ENCODE data around the gene ARHGAP45. TPM values are rescaled to one million over a fixed set of nuclear protein-coding genes. Genes with fewer than 3 reads are reported as not detected.

ARHGAP45 gene
- total RNA-seq, 3 donors from 2014 or later (not counting 1 experiment from before 2014, with no cell fraction given), result 535 to 601 (median 560) TPM

DNA sequence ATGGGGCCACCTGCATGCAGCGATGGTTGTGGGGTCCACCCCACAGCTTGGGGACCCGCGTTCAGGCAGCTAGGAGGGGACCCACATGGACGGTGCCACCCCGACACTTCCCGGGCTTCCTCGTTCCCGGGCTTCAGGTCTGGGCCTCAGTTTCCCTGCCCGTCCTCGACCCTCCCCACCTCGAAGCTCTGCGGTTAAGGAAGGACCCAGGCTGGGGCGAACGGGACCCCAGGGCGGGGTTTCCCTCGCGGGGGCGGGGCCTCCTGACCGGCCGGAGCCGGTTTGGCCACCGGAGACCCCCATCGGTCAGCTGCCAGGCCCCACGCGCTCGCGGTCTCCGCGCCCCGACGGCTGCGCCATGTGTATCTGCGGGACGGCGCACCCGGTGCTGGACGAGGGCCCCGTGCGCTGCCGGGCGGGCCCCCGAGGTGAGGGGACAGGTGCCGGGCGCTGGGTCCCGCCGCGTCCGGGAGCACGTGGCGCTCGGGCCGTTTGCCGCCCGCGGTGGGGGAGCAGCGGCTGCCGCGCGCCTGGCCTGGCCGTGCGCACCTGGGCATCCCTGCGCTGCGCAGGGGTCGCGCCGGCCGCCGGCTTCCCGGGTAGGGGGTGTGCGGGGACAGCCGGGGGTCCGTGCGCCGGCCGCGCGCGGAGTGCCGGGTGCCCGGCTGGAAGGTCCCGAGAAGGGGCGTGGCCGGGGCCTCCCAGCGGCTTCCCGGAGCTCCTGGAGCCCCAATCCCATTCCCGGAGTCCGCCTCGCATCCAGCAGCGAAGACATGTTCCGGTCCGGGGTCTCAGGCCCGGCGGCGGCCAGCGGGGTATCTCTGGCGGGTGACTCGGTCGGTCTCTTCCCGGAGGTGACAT, 4.2 kb downstream of the ARHGAP45 start:
- Histone ChIP-seq H3K4me3 (ENCODE audit: low read length) (no peak overlapping the region), H3K36me3 (ENCODE audit: control insufficient read depth, insufficient read depth, low read length) (peaks cover 65% of the 10 kb centered on the region), H3K9me3 (ENCODE audit: control insufficient read depth, insufficient read depth, low read length) (no peaks in the 10 kb centered on the region), H3K27ac (ENCODE audit: low read length) (no peak overlapping the region), H3K4me1 (ENCODE audit: control insufficient read depth, insufficient read depth, low read length) (peaks cover 82% of the 10 kb centered on the region), H3K27me3 (ENCODE audit: control insufficient read depth, insufficient read depth, low read length) (no peaks in the 10 kb centered on the region)
- Mint-ChIP-seq H3K27ac (peak overlapping the region; percentile 73 to 93), H3K4me3 (no peak overlapping the region), H3K9me3 (no peaks in the 10 kb centered on the region), H3K36me3 (peaks cover 7% of the 10 kb centered on the region), H3K4me1 (peaks cover 37 to 46% of the 10 kb centered on the region in 2 donors), H3K27me3 (ENCODE audit: low read depth in 2 of 2) (no peaks in the 10 kb centered on the region)
- no peak for DNase-seq
- no peak for ATAC-seq
- TF ChIP-seq, protein P1, sequence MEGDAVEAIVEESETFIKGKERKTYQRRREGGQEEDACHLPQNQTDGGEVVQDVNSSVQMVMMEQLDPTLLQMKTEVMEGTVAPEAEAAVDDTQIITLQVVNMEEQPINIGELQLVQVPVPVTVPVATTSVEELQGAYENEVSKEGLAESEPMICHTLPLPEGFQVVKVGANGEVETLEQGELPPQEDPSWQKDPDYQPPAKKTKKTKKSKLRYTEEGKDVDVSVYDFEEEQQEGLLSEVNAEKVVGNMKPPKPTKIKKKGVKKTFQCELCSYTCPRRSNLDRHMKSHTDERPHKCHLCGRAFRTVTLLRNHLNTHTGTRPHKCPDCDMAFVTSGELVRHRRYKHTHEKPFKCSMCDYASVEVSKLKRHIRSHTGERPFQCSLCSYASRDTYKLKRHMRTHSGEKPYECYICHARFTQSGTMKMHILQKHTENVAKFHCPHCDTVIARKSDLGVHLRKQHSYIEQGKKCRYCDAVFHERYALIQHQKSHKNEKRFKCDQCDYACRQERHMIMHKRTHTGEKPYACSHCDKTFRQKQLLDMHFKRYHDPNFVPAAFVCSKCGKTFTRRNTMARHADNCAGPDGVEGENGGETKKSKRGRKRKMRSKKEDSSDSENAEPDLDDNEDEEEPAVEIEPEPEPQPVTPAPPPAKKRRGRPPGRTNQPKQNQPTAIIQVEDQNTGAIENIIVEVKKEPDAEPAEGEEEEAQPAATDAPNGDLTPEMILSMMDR (IDR thresholded peaks at IDR 0.05), result no peak
- WGBS (ENCODE audit: insufficient coverage), result 93% methylated on average over 99 of the region's 99 CpGs
- intact Hi-C loops (cut with micrococcal nuclease), result no loop called here

DNA sequence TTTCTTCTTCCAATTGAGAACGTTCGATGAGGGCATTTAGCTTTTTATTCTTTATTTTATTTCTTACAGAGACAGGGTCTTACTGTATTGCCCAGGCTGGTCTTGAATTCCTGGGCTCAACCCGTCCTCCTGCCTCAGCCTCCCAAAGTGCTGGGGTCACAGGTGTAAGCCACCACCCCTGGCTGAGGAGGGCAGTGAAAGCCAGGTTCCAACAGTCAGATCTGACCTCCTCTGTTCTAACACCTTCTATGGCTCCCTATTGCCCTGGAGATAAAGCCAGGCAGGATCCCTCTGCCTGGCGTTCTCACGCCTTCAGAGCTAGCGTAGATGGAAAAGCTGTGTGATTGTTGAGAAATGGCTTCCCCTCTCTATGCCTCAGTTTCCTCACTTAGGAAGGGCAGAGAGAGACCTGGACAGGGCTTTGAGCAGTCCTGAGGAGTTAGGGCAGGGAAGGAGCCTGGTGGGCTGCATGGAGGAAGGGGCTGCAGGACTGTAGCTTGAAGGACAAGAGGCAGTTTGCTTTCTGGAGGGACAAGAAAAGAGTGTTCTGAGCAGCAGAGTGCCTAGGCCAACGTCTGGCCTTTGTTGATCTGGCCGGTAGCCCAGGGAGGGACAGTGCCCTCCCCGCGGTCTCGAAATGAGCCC, 5.5 kb downstream of the ARHGAP45 start:
- no peaks in the 10 kb centered on the region for H3K9me3 ChIP-seq (ENCODE audit: control insufficient read depth, insufficient read depth, low read length)
- H3K36me3 ChIP-seq (ENCODE audit: control insufficient read depth, insufficient read depth, low read length), result peaks cover 69% of the 10 kb centered on the region
- TF ChIP-seq, protein P1 (IDR thresholded peaks at IDR 0.05), result no peak
- 91% methylated on average over 10 of the region's 11 CpGs for WGBS (ENCODE audit: insufficient coverage)
- peaks cover 88% of the 10 kb centered on the region for H3K4me1 ChIP-seq (ENCODE audit: control insufficient read depth, insufficient read depth, low read length)
- no peak for ATAC-seq
- Mint-ChIP-seq H3K4me3 (peak overlapping the region; percentile 85), H3K4me1 (peaks cover 43 to 51% of the 10 kb centered on the region in 2 donors), H3K36me3 (peaks cover 7% of the 10 kb centered on the region), H3K9me3 (no peaks in the 10 kb centered on the region), H3K27ac (peak overlapping the region; percentile 73 to 91), H3K27me3 (ENCODE audit: low read depth in 2 of 2) (no peaks in the 10 kb centered on the region)
- intact Hi-C loops (cut with micrococcal nuclease), result no loop called here
- H3K27ac ChIP-seq (ENCODE audit: low read length), result no peak overlapping the region
- no peaks in the 10 kb centered on the region for H3K27me3 ChIP-seq (ENCODE audit: control insufficient read depth, insufficient read depth, low read length)
- no peak for DNase-seq
- H3K4me3 ChIP-seq (ENCODE audit: low read length), result no peak overlapping the region

DNA sequence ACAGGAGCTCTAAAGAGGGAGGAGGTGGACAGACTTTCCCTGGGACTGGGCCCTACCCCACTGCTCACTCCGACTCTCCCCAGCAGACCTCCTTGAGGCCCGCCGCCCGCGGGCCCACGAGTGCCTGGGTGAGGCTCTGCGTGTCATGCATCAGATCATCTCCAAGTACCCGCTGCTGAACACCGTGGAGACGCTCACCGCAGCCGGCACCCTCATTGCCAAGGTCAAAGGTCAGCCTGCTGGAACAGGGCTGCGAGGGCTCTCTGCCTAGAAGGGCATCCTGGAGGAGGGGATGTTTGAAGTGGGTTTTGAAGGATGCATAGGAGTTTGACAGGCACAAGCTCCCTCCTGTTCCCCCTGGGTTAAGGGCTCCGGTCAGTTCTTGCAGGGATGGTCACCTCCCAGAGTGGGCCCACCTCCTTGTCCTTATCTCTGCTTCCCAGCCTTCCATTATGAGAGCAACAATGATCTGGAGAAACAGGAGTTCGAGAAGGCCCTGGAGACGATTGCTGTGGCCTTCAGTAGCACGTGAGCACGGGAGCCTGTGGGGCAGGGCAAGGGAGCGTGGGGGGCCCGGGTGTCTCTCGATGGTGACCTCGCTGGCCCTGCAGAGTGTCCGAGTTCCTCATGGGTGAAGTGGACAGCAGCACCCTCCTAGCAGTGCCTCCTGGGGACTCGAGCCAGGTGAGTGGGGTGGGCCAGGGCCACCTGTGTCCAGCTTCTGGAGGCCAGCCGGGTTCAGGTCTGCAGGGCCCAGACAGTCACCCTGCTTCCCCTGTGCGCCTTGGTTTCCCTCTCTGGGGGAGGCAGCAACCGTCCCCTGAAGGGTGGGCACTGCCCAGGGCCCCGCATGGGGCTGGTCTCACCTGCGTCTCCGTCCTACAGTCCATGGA, 6.3 kb downstream of the ARHGAP45 start:
- Mint-ChIP-seq H3K27me3 (ENCODE audit: low read depth in 2 of 2) (no peaks in the 10 kb centered on the region), H3K9me3 (no peaks in the 10 kb centered on the region), H3K4me1 (peaks cover 42 to 51% of the 10 kb centered on the region in 2 donors), H3K27ac (peak overlapping the region; percentile 73 to 91), H3K4me3 (peak overlapping the region; percentile 47), H3K36me3 (peaks cover 7% of the 10 kb centered on the region)
- no peaks in the 10 kb centered on the region for H3K9me3 ChIP-seq (ENCODE audit: control insufficient read depth, insufficient read depth, low read length)
- intact Hi-C loops (cut with micrococcal nuclease), result no loop called here
- no peak overlapping the region for H3K4me3 ChIP-seq (ENCODE audit: low read length)
- peaks cover 72% of the 10 kb centered on the region for H3K36me3 ChIP-seq (ENCODE audit: control insufficient read depth, insufficient read depth, low read length)
- no peaks in the 10 kb centered on the region for H3K27me3 ChIP-seq (ENCODE audit: control insufficient read depth, insufficient read depth, low read length)
- ATAC-seq (no peak), DNase-seq (peak in 1 of 2 donors; percentile 48)
- peaks cover 94% of the 10 kb centered on the region for H3K4me1 ChIP-seq (ENCODE audit: control insufficient read depth, insufficient read depth, low read length)
- no peak overlapping the region for H3K27ac ChIP-seq (ENCODE audit: low read length)
- TF ChIP-seq, protein P1 (IDR thresholded peaks at IDR 0.05), result no peak
- 92% methylated on average over 30 of the region's 30 CpGs for WGBS (ENCODE audit: insufficient coverage)
